Measurements from ENCODE around the gene MATN1.

The MATN1 gene

DNA sequence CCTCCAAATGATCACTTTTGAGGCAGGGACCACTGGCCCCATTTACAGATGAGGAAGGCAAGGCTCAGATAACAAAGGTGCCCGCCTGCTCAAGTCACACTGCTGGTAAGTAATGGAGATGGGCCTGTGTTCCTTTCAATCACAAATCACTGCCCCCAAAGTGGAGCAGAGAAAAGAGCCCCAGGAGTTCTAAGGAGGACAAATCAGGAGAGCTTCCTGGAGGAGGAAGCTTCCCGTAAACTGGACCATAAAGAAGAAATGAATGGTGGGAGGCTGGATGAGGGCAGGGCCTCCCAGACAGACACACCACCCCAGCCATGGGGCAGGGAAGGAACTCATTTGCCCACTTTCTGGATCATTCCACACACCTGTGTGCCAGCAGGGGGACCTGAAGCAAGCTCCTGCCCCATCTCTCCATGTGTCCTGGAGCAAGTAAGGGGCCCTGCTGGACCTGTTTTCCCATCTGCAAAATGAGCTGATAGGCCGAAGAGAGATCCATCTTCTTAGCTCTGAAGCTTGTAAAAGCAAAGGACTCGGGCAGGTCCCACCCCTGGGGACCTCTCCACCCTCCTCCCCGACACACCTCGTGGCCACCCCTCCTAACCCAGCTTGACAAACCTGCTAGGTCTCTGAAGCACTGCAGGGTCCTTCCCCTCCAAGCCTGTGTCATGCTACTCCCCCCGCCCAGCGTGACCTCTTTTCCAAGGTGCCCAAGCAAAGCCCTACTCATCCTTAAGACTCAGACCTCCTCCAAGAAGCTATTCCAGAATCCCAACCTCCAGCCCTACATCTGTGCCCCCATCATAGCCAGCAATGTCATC, 28.7 kb upstream of the MATN1 start:
- H3K36me3 ChIP-seq (ENCODE audit: control insufficient read depth, insufficient read depth, low read length): peaks cover 33% of the 10 kb centered on the region
- TF ChIP-seq, protein P1, sequence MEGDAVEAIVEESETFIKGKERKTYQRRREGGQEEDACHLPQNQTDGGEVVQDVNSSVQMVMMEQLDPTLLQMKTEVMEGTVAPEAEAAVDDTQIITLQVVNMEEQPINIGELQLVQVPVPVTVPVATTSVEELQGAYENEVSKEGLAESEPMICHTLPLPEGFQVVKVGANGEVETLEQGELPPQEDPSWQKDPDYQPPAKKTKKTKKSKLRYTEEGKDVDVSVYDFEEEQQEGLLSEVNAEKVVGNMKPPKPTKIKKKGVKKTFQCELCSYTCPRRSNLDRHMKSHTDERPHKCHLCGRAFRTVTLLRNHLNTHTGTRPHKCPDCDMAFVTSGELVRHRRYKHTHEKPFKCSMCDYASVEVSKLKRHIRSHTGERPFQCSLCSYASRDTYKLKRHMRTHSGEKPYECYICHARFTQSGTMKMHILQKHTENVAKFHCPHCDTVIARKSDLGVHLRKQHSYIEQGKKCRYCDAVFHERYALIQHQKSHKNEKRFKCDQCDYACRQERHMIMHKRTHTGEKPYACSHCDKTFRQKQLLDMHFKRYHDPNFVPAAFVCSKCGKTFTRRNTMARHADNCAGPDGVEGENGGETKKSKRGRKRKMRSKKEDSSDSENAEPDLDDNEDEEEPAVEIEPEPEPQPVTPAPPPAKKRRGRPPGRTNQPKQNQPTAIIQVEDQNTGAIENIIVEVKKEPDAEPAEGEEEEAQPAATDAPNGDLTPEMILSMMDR (IDR thresholded peaks at IDR 0.05; ENCODE audit: insufficient read depth, low read length, poor library complexity, severe bottlenecking): no peak
- peak; percentile 59 for DNase-seq (ENCODE audit: extremely low read depth, insufficient read length)
- H3K4me3 ChIP-seq (replicated peaks; ENCODE audit: low read depth, low read length): peak overlapping the region; percentile 99
- no peaks in the 10 kb centered on the region for H3K27me3 ChIP-seq (replicated peaks; ENCODE audit: control insufficient read depth, insufficient read depth, low read length)

DNA sequence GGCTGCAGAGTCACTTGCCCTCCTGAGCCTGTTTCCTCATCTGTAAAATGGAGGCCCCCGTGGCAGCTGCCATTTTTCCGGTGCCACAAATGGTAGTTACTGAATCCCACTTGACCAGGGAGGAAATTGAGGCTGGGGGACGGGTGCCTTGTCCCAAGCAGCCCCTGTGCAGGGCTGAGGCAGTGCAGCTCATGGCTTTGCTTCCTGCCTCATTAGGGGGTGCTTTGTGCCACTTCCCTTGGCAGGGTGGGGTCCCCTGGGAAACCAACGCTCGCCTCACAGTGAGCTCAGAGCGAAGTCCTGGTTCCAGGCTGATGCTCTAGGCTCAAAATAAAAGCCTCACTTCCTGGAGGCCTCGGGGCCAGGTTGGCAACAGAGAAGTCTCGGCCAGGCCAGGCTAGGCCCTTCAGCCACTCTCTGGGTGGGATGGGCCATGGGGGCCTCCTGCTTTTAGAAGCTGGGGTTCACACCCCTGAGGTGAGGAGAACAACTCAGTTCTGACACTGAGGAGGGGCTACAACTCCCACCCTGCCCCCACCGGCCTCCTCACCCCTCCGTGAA, 27.4 kb upstream of the MATN1 start:
- Histone ChIP-seq H3K4me3 (replicated peaks; ENCODE audit: low read depth, low read length) (peak overlapping the region; percentile 99), H3K27me3 (replicated peaks; ENCODE audit: control insufficient read depth, insufficient read depth, low read length) (no peaks in the 10 kb centered on the region), H3K36me3 (ENCODE audit: control insufficient read depth, insufficient read depth, low read length) (peaks cover 32% of the 10 kb centered on the region)
- TF ChIP-seq, protein P1 (IDR thresholded peaks at IDR 0.05; ENCODE audit: insufficient read depth, low read length, poor library complexity, severe bottlenecking): no peak
- DNase-seq (ENCODE audit: extremely low read depth, insufficient read length): peak; percentile 79

DNA sequence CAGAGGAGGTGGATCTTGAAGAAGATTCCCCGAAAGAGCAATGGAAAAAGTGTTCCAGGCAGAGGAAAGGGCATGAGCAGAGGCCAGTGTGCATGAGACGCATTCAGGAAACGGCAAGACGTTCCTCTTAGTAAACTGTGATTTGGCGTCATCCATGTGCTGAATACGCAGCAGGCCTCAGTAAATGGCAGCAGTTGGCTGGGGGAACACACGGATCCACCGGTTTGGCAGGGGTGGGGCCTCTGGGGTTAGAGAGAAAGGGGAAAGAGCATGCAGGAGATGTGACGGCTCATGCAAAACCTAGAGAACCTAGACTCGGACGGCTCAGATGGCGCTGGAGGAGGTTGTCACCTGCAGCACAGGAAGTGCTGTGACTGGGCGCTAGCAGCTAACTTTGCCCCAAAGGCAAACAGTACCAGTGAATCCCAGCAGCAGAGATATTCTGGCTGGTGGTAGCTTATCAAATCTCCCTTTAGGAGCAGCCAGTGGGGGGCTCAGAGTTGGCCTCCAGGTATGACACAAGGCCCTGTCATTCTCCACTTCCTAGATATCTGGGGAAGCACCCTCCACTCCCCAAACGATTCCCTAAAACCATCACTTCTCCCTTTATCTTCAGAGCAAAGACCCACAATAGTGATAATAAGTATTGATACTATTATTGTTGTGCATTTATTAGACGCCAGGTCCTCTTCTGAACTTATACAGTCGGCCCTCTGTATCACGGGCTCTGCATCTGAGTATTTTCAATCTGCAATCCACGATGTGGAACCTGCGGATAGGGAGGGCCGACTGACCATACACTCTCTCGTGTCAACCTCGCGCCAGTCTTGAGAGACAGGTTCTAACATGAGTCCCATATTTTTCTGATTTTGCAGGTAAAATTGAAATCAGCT, 26.6 kb upstream of the MATN1 start:
- Histone ChIP-seq H3K27me3 (replicated peaks; ENCODE audit: control insufficient read depth, insufficient read depth, low read length) (no peaks in the 10 kb centered on the region), H3K4me3 (replicated peaks; ENCODE audit: low read depth, low read length) (peak overlapping the region; percentile 99), H3K36me3 (ENCODE audit: control insufficient read depth, insufficient read depth, low read length) (peaks cover 29% of the 10 kb centered on the region)
- TF ChIP-seq, protein P1 (IDR thresholded peaks at IDR 0.05; ENCODE audit: insufficient read depth, low read length, poor library complexity, severe bottlenecking): no peak
- peak; percentile 75 for DNase-seq (ENCODE audit: extremely low read depth, insufficient read length)

DNA sequence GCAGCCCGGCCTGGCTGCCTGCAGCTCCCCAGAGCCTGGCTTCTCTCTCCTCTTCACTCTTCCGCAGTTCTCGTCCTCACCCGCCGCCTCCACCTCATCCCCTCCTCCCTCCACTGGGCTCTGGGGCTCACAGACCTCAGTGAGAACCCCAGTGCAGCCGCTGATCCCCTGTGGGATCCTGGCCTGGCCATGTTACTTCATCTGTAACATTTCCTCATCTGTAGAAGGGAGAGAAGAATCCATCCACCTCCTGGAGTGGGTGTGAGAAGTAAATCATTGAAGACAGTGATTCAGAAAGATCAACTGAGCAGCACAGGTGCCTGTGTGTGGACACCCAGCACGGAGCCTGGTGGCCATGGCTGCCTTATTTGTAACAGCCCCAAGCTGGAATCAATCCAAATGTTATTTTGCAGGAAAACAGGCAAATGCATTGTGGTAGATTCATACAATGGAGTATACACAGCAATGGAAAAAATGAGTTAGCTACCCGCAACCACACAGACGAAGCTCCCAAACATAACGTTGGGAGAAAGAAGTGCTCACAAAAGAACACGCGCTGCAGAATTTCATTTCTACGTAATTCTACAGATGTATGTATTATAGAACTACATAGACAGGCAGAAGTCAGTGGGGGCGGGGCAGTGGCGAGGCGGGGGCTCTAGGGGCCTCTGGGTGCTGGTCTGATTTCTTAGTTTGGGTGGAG, 25.5 kb upstream of the MATN1 start:
- TF ChIP-seq, protein P1 (IDR thresholded peaks at IDR 0.05; ENCODE audit: insufficient read depth, low read length, poor library complexity, severe bottlenecking): no peak
- H3K36me3 ChIP-seq (ENCODE audit: control insufficient read depth, insufficient read depth, low read length): peaks cover 29% of the 10 kb centered on the region
- H3K4me3 ChIP-seq (replicated peaks; ENCODE audit: low read depth, low read length): peak overlapping the region; percentile 99
- no peaks in the 10 kb centered on the region for H3K27me3 ChIP-seq (replicated peaks; ENCODE audit: control insufficient read depth, insufficient read depth, low read length)
- DNase-seq (ENCODE audit: extremely low read depth, insufficient read length): no peak

DNA sequence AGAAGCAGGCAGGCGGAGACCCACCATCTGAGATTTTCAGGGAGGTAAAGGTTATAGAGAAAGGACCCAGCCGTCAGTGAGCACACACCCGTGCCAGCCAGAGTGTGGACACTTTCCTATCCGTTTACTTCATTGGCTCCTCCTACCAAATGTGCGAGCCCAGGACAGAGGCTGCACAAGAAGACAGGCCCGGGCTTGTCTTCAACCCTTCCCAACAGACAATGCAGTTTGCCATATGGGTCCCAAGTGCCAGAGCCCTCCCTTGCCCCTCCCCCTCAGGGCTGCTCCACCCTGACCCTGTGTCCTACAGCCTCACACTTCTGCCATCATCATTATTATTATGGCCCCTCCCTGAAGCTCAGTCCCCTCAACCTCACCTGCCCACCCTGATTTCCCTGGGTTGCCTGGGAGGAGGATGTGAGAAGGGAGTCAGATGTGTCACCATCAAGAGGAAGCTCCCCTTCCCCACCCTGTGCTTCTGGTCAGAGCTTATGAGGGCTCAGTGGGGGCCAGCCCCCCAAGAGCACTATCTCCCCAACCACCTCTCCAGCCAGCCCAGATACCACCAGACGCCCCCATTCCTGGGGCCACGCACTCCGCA, 24.8 kb upstream of the MATN1 start:
- DNase-seq (ENCODE audit: extremely low read depth, insufficient read length): peak; percentile 65
- H3K27me3 ChIP-seq (replicated peaks; ENCODE audit: control insufficient read depth, insufficient read depth, low read length): no peaks in the 10 kb centered on the region
- peaks cover 31% of the 10 kb centered on the region for H3K36me3 ChIP-seq (ENCODE audit: control insufficient read depth, insufficient read depth, low read length)
- TF ChIP-seq, protein P1 (IDR thresholded peaks at IDR 0.05; ENCODE audit: insufficient read depth, low read length, poor library complexity, severe bottlenecking): no peak
- H3K4me3 ChIP-seq (replicated peaks; ENCODE audit: low read depth, low read length): peak overlapping the region; percentile 99
